ENCODE data around the gene ATP8A2.

ATP8A2 gene

DNA sequence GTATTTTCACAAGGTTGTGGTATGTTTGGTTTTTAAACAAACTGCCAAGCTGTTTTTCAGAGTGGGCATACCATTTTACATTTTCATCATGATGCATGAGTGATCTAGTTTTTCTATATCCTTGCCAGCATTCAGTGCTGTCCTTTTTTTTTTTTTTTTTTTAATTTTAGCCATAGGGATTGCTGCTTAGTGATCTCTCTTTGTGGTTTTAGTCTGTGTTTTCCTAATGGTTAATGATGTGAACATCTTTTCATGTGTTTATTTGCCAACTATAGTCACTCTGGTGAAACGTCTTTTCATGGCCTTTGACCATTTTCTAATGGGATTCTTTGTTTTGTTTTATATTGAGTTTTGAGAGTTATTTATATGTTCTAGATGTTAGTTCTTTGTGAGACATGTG, 620.3 kb downstream of the ATP8A2 start:
- Mint-ChIP-seq H3K36me3 (ENCODE audit: low read depth) (no peaks in the 10 kb centered on the region), H3K4me3 (no peak overlapping the region), H3K27ac (no peak overlapping the region), H3K27me3 (no peaks in the 10 kb centered on the region), H3K9me3 (peaks cover 16% of the 10 kb centered on the region), H3K4me1 (ENCODE audit: low read depth) (no peaks in the 10 kb centered on the region)
- no peak for DNase-seq

- no peak overlapping the region for H3K27ac Mint-ChIP-seq
- no peaks in the 10 kb centered on the region for H3K27me3 Mint-ChIP-seq
- no peaks in the 10 kb centered on the region for H3K9me3 Mint-ChIP-seq
- no peak for DNase-seq
- no peaks in the 10 kb centered on the region for H3K36me3 Mint-ChIP-seq (ENCODE audit: low read depth)
- peaks cover 13% of the 10 kb centered on the region for H3K4me1 Mint-ChIP-seq (ENCODE audit: low read depth)
- H3K4me3 Mint-ChIP-seq: no peak overlapping the region
Observed at GRCh38 chr13:26007261-26008125, 635.7 kb downstream of the ATP8A2 start.

DNA sequence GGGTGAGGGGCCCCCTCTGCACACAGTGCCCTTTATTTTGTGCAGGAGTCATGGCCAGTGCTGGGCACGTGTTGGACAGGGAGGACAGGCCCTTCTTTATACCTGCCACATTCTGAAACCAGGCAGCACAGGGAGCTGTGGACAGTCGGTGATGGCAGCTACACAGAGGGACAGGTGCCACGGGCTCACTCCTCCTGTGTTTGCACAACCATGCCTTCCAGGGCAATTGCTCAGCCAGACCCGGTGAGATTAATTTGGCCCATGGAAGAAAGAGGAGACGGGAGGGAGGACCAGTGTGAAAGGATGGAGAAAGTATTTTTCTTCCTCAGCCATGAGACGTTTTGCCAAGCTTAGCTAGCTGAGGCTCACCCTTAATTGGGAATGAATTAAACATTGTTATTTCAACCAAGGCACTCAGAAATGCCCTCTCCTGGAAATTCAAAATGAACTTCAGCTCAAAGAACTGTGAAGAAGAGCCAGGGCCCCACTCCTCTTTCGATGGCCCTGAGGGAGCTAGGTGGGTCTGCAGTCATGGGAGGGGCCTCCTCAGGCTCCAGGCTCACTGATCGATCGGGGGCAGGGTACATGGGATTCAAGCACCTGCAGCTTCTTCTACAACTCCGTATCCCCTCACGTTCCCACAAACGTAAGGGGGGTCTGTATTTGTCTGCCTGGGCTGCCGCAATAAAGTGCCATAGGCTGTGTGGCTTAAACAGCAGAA, 638.9 kb downstream of the ATP8A2 start:
- no peaks in the 10 kb centered on the region for H3K9me3 Mint-ChIP-seq
- H3K36me3 Mint-ChIP-seq (ENCODE audit: low read depth): no peaks in the 10 kb centered on the region
- H3K4me1 Mint-ChIP-seq (ENCODE audit: low read depth): peaks cover 16% of the 10 kb centered on the region
- no peaks in the 10 kb centered on the region for H3K27me3 Mint-ChIP-seq
- H3K27ac Mint-ChIP-seq: no peak overlapping the region
- DNase-seq: no peak
- H3K4me3 Mint-ChIP-seq: no peak overlapping the region

DNA sequence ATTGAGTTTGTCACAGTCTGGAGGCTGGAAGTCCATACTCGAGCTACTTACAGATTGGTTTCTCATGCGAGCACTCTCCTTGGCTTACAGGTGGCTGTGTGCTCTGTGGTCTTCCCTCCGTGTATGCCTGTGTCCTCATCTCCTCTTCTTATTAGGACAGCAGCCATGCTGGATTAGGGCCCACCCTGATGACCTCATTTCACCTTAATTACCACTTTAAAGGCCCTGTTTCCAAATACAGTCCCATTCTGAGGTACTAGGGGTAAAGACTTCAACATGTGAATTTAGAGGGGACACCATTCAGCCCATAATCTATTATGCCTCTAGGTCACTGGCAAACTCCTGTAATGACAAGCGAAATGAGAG, 639.4 kb downstream of the ATP8A2 start:
- no peak for DNase-seq
- Mint-ChIP-seq H3K27me3 (no peaks in the 10 kb centered on the region), H3K36me3 (ENCODE audit: low read depth) (no peaks in the 10 kb centered on the region), H3K4me3 (no peak overlapping the region), H3K4me1 (ENCODE audit: low read depth) (peaks cover 16% of the 10 kb centered on the region), H3K9me3 (no peaks in the 10 kb centered on the region), H3K27ac (peak overlapping the region; percentile 37)

GRCh38 chr13:26011996-26012821, 640.4 kb downstream of the ATP8A2 start:
- peak; percentile 74 for DNase-seq
- no peaks in the 10 kb centered on the region for H3K9me3 Mint-ChIP-seq
- peak overlapping the region; percentile 72 for H3K4me3 Mint-ChIP-seq
- peaks cover 23% of the 10 kb centered on the region for H3K4me1 Mint-ChIP-seq (ENCODE audit: low read depth)
- no peaks in the 10 kb centered on the region for H3K27me3 Mint-ChIP-seq
- H3K27ac Mint-ChIP-seq: peak overlapping the region; percentile 89
- H3K36me3 Mint-ChIP-seq (ENCODE audit: low read depth): no peaks in the 10 kb centered on the region

- H3K36me3 Mint-ChIP-seq (ENCODE audit: low read depth): no peaks in the 10 kb centered on the region
- no peaks in the 10 kb centered on the region for H3K27me3 Mint-ChIP-seq
- peak overlapping the region; percentile 57 for H3K27ac Mint-ChIP-seq
Observed at GRCh38 chr13:26012995-26013394, 641.2 kb downstream of the ATP8A2 start.

GRCh38 chr13:26015271-26016125, 643.7 kb downstream of the ATP8A2 start:
- H3K36me3 Mint-ChIP-seq (ENCODE audit: low read depth): peaks cover 12% of the 10 kb centered on the region
- H3K4me3 Mint-ChIP-seq: no peak overlapping the region
- no peak overlapping the region for H3K27ac Mint-ChIP-seq
- no peaks in the 10 kb centered on the region for H3K27me3 Mint-ChIP-seq
- H3K4me1 Mint-ChIP-seq (ENCODE audit: low read depth): peaks cover 24% of the 10 kb centered on the region
- H3K9me3 Mint-ChIP-seq: no peaks in the 10 kb centered on the region
- no peak for DNase-seq

More at GRCh38 chr13:26012995-26013394, 641.2 kb downstream of the ATP8A2 start:
- Mint-ChIP-seq H3K9me3 (no peaks in the 10 kb centered on the region), H3K4me3 (peak overlapping the region; percentile 72), H3K4me1 (ENCODE audit: low read depth) (peaks cover 23% of the 10 kb centered on the region)
- no peak for DNase-seq

- Mint-ChIP-seq H3K27me3 (no peaks in the 10 kb centered on the region), H3K4me3 (no peak overlapping the region), H3K27ac (no peak overlapping the region)
Observed at GRCh38 chr13:26016189-26016588, 644.4 kb downstream of the ATP8A2 start.

GRCh38 chr13:26017196-26017921, 645.6 kb downstream of the ATP8A2 start:
- Mint-ChIP-seq H3K27ac (peak overlapping the region; percentile 11), H3K9me3 (no peaks in the 10 kb centered on the region), H3K36me3 (ENCODE audit: low read depth) (peaks cover 20% of the 10 kb centered on the region), H3K4me3 (no peak overlapping the region), H3K4me1 (ENCODE audit: low read depth) (peaks cover 21% of the 10 kb centered on the region), H3K27me3 (no peaks in the 10 kb centered on the region)
- no peak for DNase-seq

More at GRCh38 chr13:26016189-26016588, 644.4 kb downstream of the ATP8A2 start:
- H3K4me1 Mint-ChIP-seq (ENCODE audit: low read depth): peaks cover 24% of the 10 kb centered on the region
- no peaks in the 10 kb centered on the region for H3K9me3 Mint-ChIP-seq
- DNase-seq: no peak
- H3K36me3 Mint-ChIP-seq (ENCODE audit: low read depth): peaks cover 19% of the 10 kb centered on the region

DNA sequence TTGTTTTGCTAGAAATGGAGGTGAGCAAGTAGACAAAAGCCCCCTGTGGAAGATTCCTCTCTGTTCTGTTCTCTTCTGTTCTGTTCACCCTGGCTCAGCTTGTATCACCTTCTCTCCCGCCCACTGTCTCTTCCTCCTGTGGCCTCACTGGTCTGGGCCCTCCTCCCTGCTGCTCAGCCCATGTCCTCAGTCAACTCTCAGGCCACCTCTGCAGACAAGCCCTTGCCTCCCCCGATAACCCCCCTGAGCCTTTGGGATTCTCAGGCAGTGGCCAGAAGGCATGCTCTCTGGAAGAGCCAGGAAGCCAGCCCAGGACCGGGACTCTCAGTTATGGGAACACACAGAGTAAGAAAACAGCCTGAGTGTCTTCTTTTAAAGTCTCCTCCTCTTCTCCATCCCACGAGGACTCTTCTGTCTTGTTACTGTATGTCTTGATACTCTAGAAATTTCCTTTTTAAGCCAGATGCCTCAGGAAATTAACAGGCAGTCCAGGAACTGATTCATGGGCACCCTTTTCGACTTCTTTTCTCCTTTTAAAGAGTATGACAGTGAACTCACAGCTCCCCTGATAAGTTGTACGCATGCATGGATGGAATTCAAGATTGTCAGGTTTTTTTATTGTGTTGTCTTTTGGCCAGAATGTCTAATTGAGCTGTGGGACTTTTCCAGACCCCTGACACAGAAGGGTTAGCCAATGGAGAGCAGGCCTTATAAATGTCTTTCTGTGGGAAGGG, 646.3 kb downstream of the ATP8A2 start:
- H3K27me3 Mint-ChIP-seq: no peaks in the 10 kb centered on the region
- no peak overlapping the region for H3K4me3 Mint-ChIP-seq
- peaks cover 17% of the 10 kb centered on the region for H3K4me1 Mint-ChIP-seq (ENCODE audit: low read depth)
- no peaks in the 10 kb centered on the region for H3K9me3 Mint-ChIP-seq
- DNase-seq: no peak
- peaks cover 20% of the 10 kb centered on the region for H3K36me3 Mint-ChIP-seq (ENCODE audit: low read depth)
- H3K27ac Mint-ChIP-seq: peak overlapping the region; percentile 11

GRCh38 chr13:26019251-26019650, 647.5 kb downstream of the ATP8A2 start:
- H3K27ac Mint-ChIP-seq: no peak overlapping the region
- no peak overlapping the region for H3K4me3 Mint-ChIP-seq
- peaks cover 20% of the 10 kb centered on the region for H3K36me3 Mint-ChIP-seq (ENCODE audit: low read depth)
- H3K4me1 Mint-ChIP-seq (ENCODE audit: low read depth): peaks cover 17% of the 10 kb centered on the region
- no peaks in the 10 kb centered on the region for H3K9me3 Mint-ChIP-seq
- no peaks in the 10 kb centered on the region for H3K27me3 Mint-ChIP-seq
- no peak for DNase-seq

DNA sequence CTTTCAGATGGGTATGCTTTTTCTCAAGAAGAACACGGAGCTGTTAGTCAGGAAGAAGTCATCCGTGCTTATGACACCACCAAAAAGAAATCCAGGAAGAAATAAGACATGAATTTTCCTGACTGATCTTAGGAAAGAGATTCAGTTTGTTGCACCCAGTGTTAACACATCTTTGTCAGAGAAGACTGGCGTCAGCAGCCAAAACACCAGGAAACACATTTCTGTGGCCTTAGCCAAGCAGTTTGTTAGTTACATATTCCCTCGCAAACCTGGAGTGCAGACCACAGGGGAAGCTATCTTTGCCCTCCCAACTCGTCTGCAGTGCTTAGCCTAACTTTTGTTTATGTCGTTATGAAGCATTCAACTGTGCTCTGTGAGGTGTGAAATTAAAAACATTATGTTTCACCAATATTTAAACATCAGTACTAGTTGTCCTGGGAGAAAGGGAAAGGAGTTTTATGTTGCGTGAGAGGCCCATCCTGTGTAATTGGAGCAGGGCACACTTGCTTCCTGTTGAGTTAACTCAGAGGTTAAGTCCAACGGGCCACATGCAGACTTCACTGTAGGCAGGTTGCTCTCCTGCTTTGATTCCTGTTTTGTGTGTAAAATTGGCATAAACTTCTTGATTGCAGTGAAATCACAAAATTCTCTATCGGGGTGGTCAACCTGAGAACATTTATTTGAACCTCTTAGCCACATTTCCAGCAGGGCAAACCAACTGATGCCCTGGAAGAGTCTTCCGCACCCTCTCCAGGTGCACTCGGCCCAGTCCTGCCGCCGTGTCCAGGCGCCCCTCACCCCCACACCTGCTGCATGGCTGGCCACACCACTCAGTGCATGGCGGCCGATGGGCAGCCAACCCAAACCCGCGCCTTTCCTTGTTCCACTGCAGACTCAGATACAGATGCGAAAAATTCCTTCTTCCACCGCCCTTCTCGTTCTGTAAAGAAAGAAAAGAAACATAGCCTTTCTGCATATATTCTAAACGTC, 648.4 kb downstream of the ATP8A2 start:
- Mint-ChIP-seq H3K4me3 (no peak overlapping the region), H3K27ac (no peak overlapping the region), H3K4me1 (ENCODE audit: low read depth) (peaks cover 17% of the 10 kb centered on the region), H3K9me3 (no peaks in the 10 kb centered on the region), H3K27me3 (no peaks in the 10 kb centered on the region), H3K36me3 (ENCODE audit: low read depth) (peaks cover 20% of the 10 kb centered on the region)
- no peak for DNase-seq

All from activated T-cell treated with anti-CD3 and anti-CD28 coated beads, Interleukin-2, amount 50 U/mL, for 24 hours (primary cell).